ENCODE results near the gene TBATA. TPM values are rescaled to one million over a fixed set of nuclear protein-coding genes. Genes with fewer than 3 reads are reported as not detected.
"Not testable (repeated sequence)": the region's sequence is repeated elsewhere in the genome, so short reads cannot be mapped to it uniquely, and the experiment has no call there.

TBATA gene
- total RNA-seq, 2 experiments from 2014 or later = not detected

- Mint-ChIP-seq H3K27me3 (ENCODE audit: low read depth) (no peaks in the 10 kb centered on the region), H3K9me3 (no peaks in the 10 kb centered on the region), H3K4me3 (no peak overlapping the region)
Measured at GRCh38 chr10:70775679-70776454, 9.3 kb downstream of the TBATA start.

GRCh38 chr10:70774810-70775678 lies 10.1 kb downstream of the TBATA start:
- Mint-ChIP-seq H3K36me3 (ENCODE audit: low read depth) (no peaks in the 10 kb centered on the region), H3K27me3 (ENCODE audit: low read depth) (no peaks in the 10 kb centered on the region), H3K4me3 (no peak overlapping the region), H3K4me1 (ENCODE audit: low read depth) (no peaks in the 10 kb centered on the region), H3K27ac (no peak overlapping the region), H3K9me3 (no peaks in the 10 kb centered on the region)
- no peak for DNase-seq
- intact Hi-C loops (cut with micrococcal nuclease) = no loop called here
- CTCF ChIA-PET = no interaction called here

More at GRCh38 chr10:70775679-70776454, 9.3 kb downstream of the TBATA start:
- DNase-seq = no peak
- Mint-ChIP-seq H3K27ac (no peak overlapping the region), H3K4me1 (ENCODE audit: low read depth) (no peaks in the 10 kb centered on the region), H3K36me3 (ENCODE audit: low read depth) (no peaks in the 10 kb centered on the region)
- intact Hi-C loops (cut with micrococcal nuclease) = no loop called here
- CTCF ChIA-PET = no interaction called here

- no peaks in the 10 kb centered on the region for H3K4me1 Mint-ChIP-seq (ENCODE audit: low read depth)
- no peak overlapping the region for H3K4me3 Mint-ChIP-seq
- H3K27ac Mint-ChIP-seq = no peak overlapping the region
- H3K9me3 Mint-ChIP-seq = no peaks in the 10 kb centered on the region
- no peaks in the 10 kb centered on the region for H3K27me3 Mint-ChIP-seq (ENCODE audit: low read depth)
- no peak for DNase-seq
- intact Hi-C loops (cut with micrococcal nuclease) = no loop called here
- H3K36me3 Mint-ChIP-seq (ENCODE audit: low read depth) = no peaks in the 10 kb centered on the region
- CTCF ChIA-PET = interaction anchor here (0.8 kb wide), 1 partner anchor 19 kb away, joined by 3 read pairs; no protein-coding TSS in a partner anchor
Measured at GRCh38 chr10:70773965-70774809, 11.0 kb downstream of the TBATA start.

GRCh38 chr10:70773461-70773860 lies 11.7 kb downstream of the TBATA start:
- H3K36me3 Mint-ChIP-seq (ENCODE audit: low read depth) = no peaks in the 10 kb centered on the region
- CTCF ChIA-PET = interaction anchor here (0.8 kb wide), 1 partner anchor 18 kb away, joined by 3 read pairs; no protein-coding TSS in a partner anchor

GRCh38 chr10:70772627-70773026 lies 12.6 kb downstream of the TBATA start:
- intact Hi-C loops (cut with micrococcal nuclease) = no loop called here
- DNase-seq = no peak

More at GRCh38 chr10:70773461-70773860, 11.7 kb downstream of the TBATA start:
- intact Hi-C loops (cut with micrococcal nuclease) = no loop called here
- no peak overlapping the region for H3K4me3 Mint-ChIP-seq
- H3K27me3 Mint-ChIP-seq (ENCODE audit: low read depth) = no peaks in the 10 kb centered on the region
- H3K27ac Mint-ChIP-seq = no peak overlapping the region
- DNase-seq = no peak
- H3K4me1 Mint-ChIP-seq (ENCODE audit: low read depth) = no peaks in the 10 kb centered on the region
- H3K9me3 Mint-ChIP-seq = no peaks in the 10 kb centered on the region

GRCh38 chr10:70771311-70772194 lies 13.6 kb downstream of the TBATA start:
- Mint-ChIP-seq H3K4me1 (ENCODE audit: low read depth) (no peaks in the 10 kb centered on the region), H3K27me3 (ENCODE audit: low read depth) (no peaks in the 10 kb centered on the region), H3K4me3 (no peak overlapping the region), H3K36me3 (ENCODE audit: low read depth) (no peaks in the 10 kb centered on the region), H3K9me3 (no peaks in the 10 kb centered on the region), H3K27ac (no peak overlapping the region)
- DNase-seq = no peak
- intact Hi-C loops (cut with micrococcal nuclease) = no loop called here
- CTCF ChIA-PET = interaction anchor here (1.6 kb wide), 1 partner anchor 13 kb away, joined by 3 read pairs; no protein-coding TSS in a partner anchor

More at GRCh38 chr10:70772627-70773026, 12.6 kb downstream of the TBATA start:
- Mint-ChIP-seq H3K4me3 (no peak overlapping the region), H3K27ac (no peak overlapping the region), H3K27me3 (ENCODE audit: low read depth) (no peaks in the 10 kb centered on the region), H3K36me3 (ENCODE audit: low read depth) (no peaks in the 10 kb centered on the region), H3K4me1 (ENCODE audit: low read depth) (no peaks in the 10 kb centered on the region), H3K9me3 (no peaks in the 10 kb centered on the region)
- CTCF ChIA-PET = no interaction called here

- H3K4me3 Mint-ChIP-seq; intact Hi-C loops (cut with micrococcal nuclease); DNase-seq; H3K4me1 Mint-ChIP-seq (ENCODE audit: low read depth); H3K36me3 Mint-ChIP-seq (ENCODE audit: low read depth); H3K27me3 Mint-ChIP-seq (ENCODE audit: low read depth); H3K27ac Mint-ChIP-seq; CTCF ChIA-PET; H3K9me3 Mint-ChIP-seq: not testable (repeated sequence)
Measured at GRCh38 chr10:70770516-70770915, 14.7 kb downstream of the TBATA start.

- DNase-seq = no peak
- peaks cover 3% of the 10 kb centered on the region for H3K9me3 Mint-ChIP-seq
- CTCF ChIA-PET = no interaction called here
- no peaks in the 10 kb centered on the region for H3K27me3 Mint-ChIP-seq (ENCODE audit: low read depth)
- no peaks in the 10 kb centered on the region for H3K36me3 Mint-ChIP-seq (ENCODE audit: low read depth)
- no peak overlapping the region for H3K4me3 Mint-ChIP-seq
- intact Hi-C loops (cut with micrococcal nuclease) = no loop called here
- no peak overlapping the region for H3K27ac Mint-ChIP-seq
- no peaks in the 10 kb centered on the region for H3K4me1 Mint-ChIP-seq (ENCODE audit: low read depth)
Measured at GRCh38 chr10:70770001-70770400, 15.2 kb downstream of the TBATA start.

- H3K4me3 Mint-ChIP-seq = no peak overlapping the region
- intact Hi-C loops (cut with micrococcal nuclease) = no loop called here
- H3K36me3 Mint-ChIP-seq (ENCODE audit: low read depth) = no peaks in the 10 kb centered on the region
- CTCF ChIA-PET = no interaction called here
- H3K9me3 Mint-ChIP-seq = peaks cover 3% of the 10 kb centered on the region
- no peaks in the 10 kb centered on the region for H3K4me1 Mint-ChIP-seq (ENCODE audit: low read depth)
- no peak for DNase-seq
- no peak overlapping the region for H3K27ac Mint-ChIP-seq
- H3K27me3 Mint-ChIP-seq (ENCODE audit: low read depth) = no peaks in the 10 kb centered on the region
Measured at GRCh38 chr10:70769121-70769520, 16.1 kb downstream of the TBATA start.

GRCh38 chr10:70768026-70768685 lies 17.0 kb downstream of the TBATA start:
- H3K27ac Mint-ChIP-seq; H3K4me1 Mint-ChIP-seq (ENCODE audit: low read depth); CTCF ChIA-PET; DNase-seq; H3K9me3 Mint-ChIP-seq; H3K36me3 Mint-ChIP-seq (ENCODE audit: low read depth); H3K27me3 Mint-ChIP-seq (ENCODE audit: low read depth); H3K4me3 Mint-ChIP-seq; intact Hi-C loops (cut with micrococcal nuclease): not testable (repeated sequence)

Measured in activated naive CD4-positive, alpha-beta T cell treated with anti-CD3 and anti-CD28 coated beads for 36 hours (primary cell).